CD14-positive monocyte (primary cell): ENCODE measurements around the gene BACH2. TPM values are rescaled to one million over a fixed set of nuclear protein-coding genes. Genes with fewer than 3 reads are reported as not detected.

Source experiments
- DNase-seq, 3 donors: peaks; one replicate each; pipeline ENCODE4 v3.0.0-alpha.2; 2011 to 2022
- H2AFZ ChIP-seq: 2 replicates; pipeline ENCODE4 v1.6.0; 2012; ENCODE audit warnings: mild to moderate bottlenecking, low read depth, low read length, inconsistent platforms; ENCODE audit not compliant: insufficient read depth, poor library complexity, severe bottlenecking
- H3K27ac ChIP-seq, 2 donors: 1 replicate in 1 of 2; 2 replicates in 1 of 2; pipeline ENCODE4 v1.5.1; 2012 to 2013; ENCODE audit warnings: low read length in 2 of 2, control low read depth in 1 of 2, inconsistent platforms in 1 of 2, low read depth in 1 of 2, mild to moderate bottlenecking in 1 of 2
- H3K27me3 ChIP-seq, 2 donors: one replicate each; pipeline versions ENCODE4 v1.6.0 to v1.6.1; 2011 to 2013; ENCODE audit warnings: low read length in 2 of 2; ENCODE audit not compliant: control insufficient read depth in 2 of 2, insufficient read depth in 2 of 2
- H3K36me3 ChIP-seq, 2 donors: replicated peaks in 1 of 2; 1 replicate in 1 of 2; 2 replicates in 1 of 2; pipeline versions ENCODE4 v1.5.1 to v1.6.1; 2012 to 2013; ENCODE audit warnings: low read length in 2 of 2, control low read depth in 1 of 2, inconsistent platforms in 1 of 2, mild to moderate bottlenecking in 1 of 2; ENCODE audit not compliant: insufficient read depth in 2 of 2, control insufficient read depth in 1 of 2
- H3K4me1 ChIP-seq, 2 donors: 1 replicate in 1 of 2; 2 replicates in 1 of 2; pipeline versions ENCODE4 v1.5.1 to v1.6.1; 2012 to 2013; ENCODE audit warnings: low read length in 2 of 2, control low read depth in 1 of 2, inconsistent platforms in 1 of 2, mild to moderate bottlenecking in 1 of 2, moderate library complexity in 1 of 2; ENCODE audit not compliant: insufficient read depth in 2 of 2, control insufficient read depth in 1 of 2
- H3K4me2 ChIP-seq: replicated peaks from 2 replicates; pipeline ENCODE3; 2012; ENCODE audit warnings: low read length, moderate library complexity, mild to moderate bottlenecking; ENCODE audit not compliant: poor library complexity, severe bottlenecking; ENCODE audit errors: extremely low read depth
- H3K4me3 ChIP-seq, 3 experiments: fragments of 200-600 bp in 1 of 3; sonication (generic) in 1 of 3; replicated peaks in 1 of 3; 1 replicate in 2 of 3; 2 replicates in 1 of 3; pipeline ENCODE4 v1.5.1; 2011 to 2013; ENCODE audit warnings: low read length in 3 of 3, mild to moderate bottlenecking in 3 of 3, control low read depth in 2 of 3, low read depth in 2 of 3, inconsistent platforms in 1 of 3, moderate library complexity in 1 of 3
- H3K79me2 ChIP-seq: 2 replicates; pipeline ENCODE4 v1.6.0; 2012; ENCODE audit warnings: mild to moderate bottlenecking, control low read depth, inconsistent platforms, low read length, moderate library complexity; ENCODE audit not compliant: insufficient read depth
- H3K9ac ChIP-seq: 2 replicates; pipeline ENCODE4 v1.6.0; 2017; ENCODE audit warnings: low read length, mild to moderate bottlenecking; ENCODE audit not compliant: insufficient read depth, poor library complexity, severe bottlenecking
- H3K9me3 ChIP-seq, 2 donors: replicated peaks in 1 of 2; 1 replicate in 1 of 2; 2 replicates in 1 of 2; pipeline versions ENCODE4 v1.5.1 to v1.6.1; 2012 to 2013; ENCODE audit warnings: low read length in 2 of 2, control low read depth in 1 of 2; ENCODE audit not compliant: control insufficient read depth in 1 of 2, insufficient read depth in 1 of 2
- H4K20me1 ChIP-seq: 2 replicates; pipeline ENCODE4 v1.6.0; 2012; ENCODE audit warnings: mild to moderate bottlenecking, low read length, control low read depth, moderate library complexity; ENCODE audit not compliant: insufficient read depth
- H3K27ac Mint-ChIP-seq, 7 donors: one replicate each; pipeline ENCODE4 v1.8.0; 2020; ENCODE audit warnings: mild to moderate bottlenecking in 7 of 7, mixed read lengths in 7 of 7, moderate library complexity in 6 of 7, inconsistent platforms in 2 of 7
- H3K27me3 Mint-ChIP-seq, 3 donors: one replicate each; pipeline ENCODE4 v1.8.0; 2021 to 2022; ENCODE audit warnings: low read depth in 3 of 3, mild to moderate bottlenecking in 3 of 3, mixed read lengths in 3 of 3, moderate library complexity in 3 of 3, inconsistent platforms in 1 of 3
- H3K36me3 Mint-ChIP-seq, 2 donors: one replicate each; pipeline ENCODE4 v1.8.0; 2020; ENCODE audit warnings: mixed read lengths in 2 of 2, inconsistent platforms in 1 of 2, mild to moderate bottlenecking in 1 of 2
- H3K4me1 Mint-ChIP-seq: one replicate; pipeline ENCODE4 v1.8.0; 2020; ENCODE audit warnings: mild to moderate bottlenecking, mixed read lengths
- H3K4me3 Mint-ChIP-seq, 2 donors: one replicate each; pipeline ENCODE4 v1.8.0; 2020; ENCODE audit warnings: mild to moderate bottlenecking in 2 of 2, mixed read lengths in 2 of 2, moderate library complexity in 1 of 2
- H3K9me3 Mint-ChIP-seq, 7 donors: one replicate each; pipeline ENCODE4 v1.8.0; 2020 to 2022; ENCODE audit warnings: mixed read lengths in 7 of 7, mild to moderate bottlenecking in 6 of 7, moderate library complexity in 6 of 7, inconsistent platforms in 2 of 7
- CTCF ChIP-seq: fragments of 200-600 bp; IDR thresholded peaks from one replicate; pipeline ENCODE4 v1.8.0; 2022; ENCODE audit warnings: antibody characterized with exemption, mild to moderate bottlenecking
- WGBS: methylation state at CpG from one replicate; pipeline ENCODE4 v1.1.5; 2013; ENCODE audit warnings: missing lambda C conversion rate; ENCODE audit not compliant: insufficient coverage; 5-methylcytosine and 5-hydroxymethylcytosine counted together
- intact Hi-C, 2 donors: fragments of 100-400 bp; cut with micrococcal nuclease; formaldehyde crosslinking; loops; one replicate each; pipeline versions ENCODE4 v1.15.0 to v1.15.1; 2023
- polyA plus RNA-seq, 3 donors: library from polyadenylated mRNA; depleted of rRNA in 1 of 3; unstranded in 2 of 3; stranded (reverse) in 1 of 3; fragments of 300-500 nt in 2 of 3; fragments of >200 nt in 1 of 3; fragmentation: Illumina TruSeq in 2 of 3; gene quantifications; 1 replicate in 2 of 3; 2 replicates in 1 of 3; pipeline ENCODE4 v1.2.3, GENCODE V29; 2012 to 2021

The BACH2 gene
- polyA plus RNA-seq, 3 donors = 0.04 to 0.09 (median 0.05) TPM

GRCh38 chr6:90154755-90155470 lies 141.7 kb downstream of the BACH2 start:
- Histone ChIP-seq H3K27me3 (no peaks in the 10 kb centered on the region), H3K79me2 (no peaks in the 10 kb centered on the region), H3K4me1 (peaks cover 18 to 21% of the 10 kb centered on the region in 2 donors), H3K36me3 (no peaks in the 10 kb centered on the region), H3K4me2 (no peak overlapping the region), H2AFZ (no peak overlapping the region), H3K4me3 (no peak overlapping the region), H3K9ac (no peak overlapping the region), H3K27ac (no peak overlapping the region), H4K20me1 (no peaks in the 10 kb centered on the region), H3K9me3 (no peaks in the 10 kb centered on the region)
- TF ChIP-seq CTCF = no peak
- Mint-ChIP-seq H3K4me3 (no peak overlapping the region), H3K9me3 (peaks cover 0 to 5% (median 0%) of the 10 kb centered on the region in 7 donors), H3K36me3 (peaks cover 0 to 3% of the 10 kb centered on the region in 2 donors), H3K27ac (peak overlapping the region in 1 of 7 donors; percentile 65), H3K4me1 (peaks cover 28% of the 10 kb centered on the region), H3K27me3 (peaks cover 0 to 3% (median 3%) of the 10 kb centered on the region in 3 donors)
- 88% methylated on average over 3 of the region's 8 CpGs for WGBS
- no peak for DNase-seq
- intact Hi-C loops = no loop called here

GRCh38 chr6:90151576-90152422 lies 144.8 kb downstream of the BACH2 start:
- no peak overlapping the region for H3K27ac ChIP-seq

More at GRCh38 chr6:90151576-90152422, 144.8 kb downstream of the BACH2 start:
- Histone ChIP-seq H2AFZ (no peak overlapping the region), H3K9me3 (no peaks in the 10 kb centered on the region), H3K4me3 (no peak overlapping the region), H4K20me1 (no peaks in the 10 kb centered on the region), H3K36me3 (no peaks in the 10 kb centered on the region), H3K9ac (no peak overlapping the region), H3K79me2 (no peaks in the 10 kb centered on the region), H3K4me2 (no peak overlapping the region), H3K27me3 (no peaks in the 10 kb centered on the region), H3K4me1 (peaks cover 29 to 33% of the 10 kb centered on the region in 2 donors)
- WGBS = 95% methylated on average over 3 of the region's 4 CpGs
- no peak overlapping the region for H3K27ac Mint-ChIP-seq
- peaks cover 0 to 5% (median 0%) of the 10 kb centered on the region in 7 donors for H3K9me3 Mint-ChIP-seq
- H3K36me3 Mint-ChIP-seq = peaks cover 0 to 3% of the 10 kb centered on the region in 2 donors
- H3K4me1 Mint-ChIP-seq = peaks cover 43% of the 10 kb centered on the region
- DNase-seq = peak in 2 of 3 donors; percentile 18 to 60
- intact Hi-C loops = no loop called here
- H3K4me3 Mint-ChIP-seq = no peak overlapping the region
- TF ChIP-seq CTCF = no peak
- H3K27me3 Mint-ChIP-seq = peaks cover 0 to 3% (median 1%) of the 10 kb centered on the region in 3 donors
